SK-N-MC (cell line): ENCODE data around the gene SLC49A3.

Experiments
- EZH2 ChIP-seq: fragments of 200-600 bp; sonication (generic); IDR thresholded peaks from one replicate; pipeline ENCODE4 v1.6.1; 2017; ENCODE audit warnings: antibody characterized with exemption
- FOXP2 ChIP-seq: optimal IDR thresholded peaks from 2 replicates; pipeline ENCODE3; 2011; ENCODE audit warnings: mild to moderate bottlenecking, moderate library complexity; ENCODE audit not compliant: insufficient read depth; ENCODE audit errors: extremely low read length, control extremely low read depth
- POLR2AphosphoS5 ChIP-seq: IDR thresholded peaks from 2 replicates; pipeline ENCODE4 v1.6.1; 2012; ENCODE audit warnings: mild to moderate bottlenecking, low read depth, low read length, borderline replicate concordance

- TF ChIP-seq EZH2 (no peak), POLR2AphosphoS5 (no peak), FOXP2 (no peak)
Measured at GRCh38 chr4:650951-651883, 37.7 kb downstream of the SLC49A3 start.
